A549 treated with Hydrocortisone at 1 μM for 4 hours (cell line): ENCODE data around the gene STMN1. TPM values are rescaled to one million over a fixed set of nuclear protein-coding genes. Genes with fewer than 3 reads are reported as not detected.

Experiments used
- total RNA-seq: library from RNA; stranded (reverse); fragments of 200-300 nt; extraction: Qiagen RNA extraction; gene quantifications from 5 replicates; pipeline ENCODE4 v1.2.3, GENCODE V29; 2022

Gene STMN1
- total RNA-seq = 189 to 236 TPM (median 222 TPM) in 5 replicates

DNA sequence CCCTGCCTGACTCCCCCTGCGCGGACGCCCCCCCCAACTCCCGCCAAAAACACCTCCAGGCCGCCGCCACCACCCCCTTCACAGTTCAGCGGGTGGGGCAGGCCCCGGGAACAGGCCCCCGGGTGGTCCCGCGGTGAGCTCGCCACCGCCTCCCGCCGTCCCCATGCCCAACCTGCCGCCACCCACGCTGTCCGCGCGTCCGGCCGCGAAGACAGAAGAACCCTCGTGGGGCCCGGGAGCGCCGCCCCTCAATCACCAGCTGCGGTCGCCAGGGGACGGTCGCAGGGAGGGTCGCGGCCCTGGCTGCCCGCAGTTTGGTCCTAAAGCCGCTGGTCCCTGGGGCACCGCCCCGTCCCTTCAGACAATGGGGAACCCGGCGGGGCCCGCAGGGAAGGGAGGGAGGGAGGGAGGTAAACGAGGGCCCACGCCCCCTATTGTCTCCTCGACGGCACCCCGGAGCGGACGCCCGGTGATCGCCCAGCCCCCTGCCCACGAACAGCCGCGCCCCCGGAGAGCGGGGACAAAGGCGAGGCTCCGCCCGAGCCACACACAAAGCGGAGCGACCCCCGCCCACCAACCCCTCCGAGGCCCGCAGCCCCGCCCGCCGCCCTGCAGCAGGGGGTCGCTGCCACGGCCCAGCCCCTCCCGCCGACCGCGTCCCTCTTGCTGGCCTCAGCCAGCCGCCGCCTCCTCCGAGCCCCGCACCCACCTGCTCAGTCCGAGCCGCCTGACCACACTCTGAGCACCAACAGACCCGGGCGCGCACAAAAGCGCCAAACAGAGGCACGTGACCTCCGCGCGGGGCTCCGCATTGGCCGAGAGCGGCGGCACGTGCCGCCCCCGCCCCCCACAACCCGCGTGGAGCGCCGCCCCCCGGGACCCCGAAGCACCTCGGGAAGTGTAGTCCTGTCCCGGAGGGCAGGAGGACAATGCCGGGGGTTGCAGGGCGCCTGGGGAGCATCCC lies at the start of gene STMN1:
Gene STMN1, minus strand, starts transcription at position 740 of the 964 bp plus-strand sequence. CDS start 1,743 bp downstream, outside the sequence.

DNA sequence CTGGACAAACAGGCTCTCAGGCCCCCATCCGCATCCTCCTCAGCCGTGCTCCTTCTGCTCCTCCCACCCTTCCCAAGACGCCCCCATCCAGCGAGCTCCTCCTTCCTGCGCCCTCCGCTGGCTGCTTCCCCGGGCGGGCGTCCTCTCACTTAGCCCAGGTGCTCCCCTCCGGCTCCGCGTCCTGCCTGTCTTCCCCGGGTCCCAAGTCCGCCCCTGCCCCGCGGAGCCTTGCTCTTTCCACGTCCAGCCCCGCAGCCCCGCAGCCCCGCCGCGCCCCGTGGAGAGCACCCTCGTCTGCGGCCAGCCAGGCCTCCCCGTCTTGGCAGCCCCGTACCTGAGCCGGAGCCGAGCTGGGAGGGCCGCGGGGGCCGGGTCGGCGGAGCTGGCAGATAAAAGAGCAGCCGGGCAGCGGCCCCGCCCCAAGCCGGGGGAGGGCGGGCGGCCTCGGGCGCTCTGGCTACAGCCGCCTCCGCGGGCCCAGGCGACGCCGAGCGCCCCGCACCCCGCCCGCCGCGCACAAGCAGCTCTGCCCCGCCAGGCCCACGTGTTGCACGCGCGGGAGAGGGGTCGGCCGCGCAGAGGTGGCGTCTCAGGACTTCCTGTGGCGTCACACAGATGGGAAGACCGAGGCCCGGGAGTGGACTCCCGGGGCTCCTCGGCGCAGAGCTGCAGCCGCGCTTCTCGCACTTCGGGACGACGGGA lies 30.9 kb downstream of the STMN1 start, which contains the start of gene PAQR7:
Gene PAQR7, minus strand, starts transcription at position 555 of the 702 bp plus-strand sequence. CDS start 11,869 bp downstream, outside the sequence.

DNA sequence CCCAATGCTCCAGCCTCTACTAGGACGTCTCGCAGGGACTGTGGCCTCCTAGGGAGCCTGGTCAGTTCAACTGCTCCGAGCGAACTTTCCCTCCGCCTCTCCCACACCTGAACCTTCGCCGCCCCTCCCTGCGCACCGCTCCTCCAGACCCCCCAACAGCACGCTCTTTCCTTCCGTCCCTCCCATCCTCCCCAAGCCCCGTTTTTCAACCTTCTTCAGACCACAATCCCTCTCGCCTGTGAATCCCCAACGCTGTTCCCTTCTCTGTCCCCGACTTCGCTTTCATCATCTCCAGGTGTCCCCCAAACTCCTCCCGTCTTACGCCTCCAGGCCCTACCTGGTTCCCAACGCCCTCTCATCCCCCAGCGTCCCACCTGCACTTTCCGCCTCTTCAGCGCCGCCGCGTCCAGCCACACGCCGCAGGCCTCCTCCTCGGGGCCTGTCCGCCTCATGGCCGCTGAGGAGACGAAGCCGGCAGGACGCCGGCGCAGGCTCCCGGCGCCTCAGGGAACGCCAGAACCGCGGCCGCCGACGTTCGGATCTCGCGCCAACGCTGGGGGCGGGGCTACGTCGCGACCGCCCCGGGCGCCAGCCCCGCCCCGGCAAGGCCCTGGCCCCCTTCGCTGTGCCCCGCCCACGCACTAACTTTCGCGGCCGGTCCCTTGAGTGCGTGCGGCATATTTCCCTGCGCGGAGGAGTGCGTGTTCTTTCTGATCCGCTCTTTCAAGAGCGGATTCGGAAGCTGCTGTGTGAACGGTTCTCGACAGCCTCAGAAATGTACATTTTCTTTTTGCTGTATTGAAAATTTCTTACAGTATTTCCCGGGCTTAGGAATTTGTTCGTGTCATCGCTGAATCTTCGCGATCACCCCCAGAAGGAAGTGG lies 47.1 kb downstream of the STMN1 start, which contains the start of gene AUNIP:
Gene AUNIP, minus strand, starts transcription at position 552 of the 884 bp plus-strand sequence. Its CDS starts 100 bp downstream, at position 452.

Other genes starting within 250 kb of the STMN1 start
- 56.9 to 67.6 TPM (median 64.5 TPM) in 5 replicates for gene SELENON, start 106.2 kb downstream of the STMN1 start, total RNA-seq
- 23.9 to 31.9 TPM (median 26.7 TPM) in 5 replicates for gene MTFR1L, start 86.5 kb downstream of the STMN1 start, total RNA-seq
- 7.8 to 9.8 TPM (median 8.5 TPM) in 5 replicates for gene AUNIP, start 47.0 kb downstream of the STMN1 start, total RNA-seq
- 6.8 to 8.3 TPM (median 7.3 TPM) in 5 replicates for gene PAQR7, start 30.7 kb downstream of the STMN1 start, total RNA-seq
- gene PAFAH2, start 91.6 kb upstream of the STMN1 start, total RNA-seq = 7.0 to 10.3 TPM (median 8.2 TPM) in 5 replicates
- 0.02 TPM in 1 of 5 replicates, not detected in the others for gene EXTL1, start 115.4 kb upstream of the STMN1 start, total RNA-seq
- 0.24 to 0.58 TPM (median 0.42 TPM) in 5 replicates for gene SLC30A2, start 139.7 kb upstream of the STMN1 start, total RNA-seq
- 1.3 to 2.0 TPM (median 1.8 TPM) in 5 replicates for gene TRIM63, start 161.2 kb upstream of the STMN1 start, total RNA-seq
- 1.7 to 2.8 TPM (median 1.9 TPM) in 5 replicates for gene PDIK1L, start 205.4 kb upstream of the STMN1 start, total RNA-seq